GM23248 (cell line): ENCODE measurements around the gene PAFAH1B1.

ENCODE experiments used
- EZH2 ChIP-seq: fragments of 200-600 bp; sonication (generic); IDR thresholded peaks from 2 replicates; pipeline ENCODE4 v1.6.1; 2018; ENCODE audit warnings: antibody characterized with exemption, mild to moderate bottlenecking; ENCODE audit not compliant: insufficient read depth, poor library complexity, severe bottlenecking
- EZH2phosphoT487 ChIP-seq: fragments of 200-600 bp; sonication (generic); IDR thresholded peaks from 2 replicates; pipeline ENCODE4 v1.6.1; 2018; ENCODE audit warnings: antibody characterized with exemption, moderate library complexity, mild to moderate bottlenecking, low read depth; ENCODE audit not compliant: insufficient read depth

- TF ChIP-seq EZH2: no peak
- TF ChIP-seq EZH2phosphoT487: no peak
These were observed 92.2 kb downstream of the PAFAH1B1 start for GRCh38 chr17:2685696-2686095.
